ENCODE results near the gene IL34.

The IL34 gene

GRCh38 chr16:70689970-70690891 lies 43.9 kb downstream of the IL34 start:
- DNase-seq: no peak

- no peak for DNase-seq
These were observed 45.1 kb downstream of the IL34 start for GRCh38 chr16:70691223-70692129.

- DNase-seq: no peak
These were observed 45.9 kb downstream of the IL34 start for GRCh38 chr16:70692130-70692872.

GRCh38 chr16:70692873-70693671 lies 46.7 kb downstream of the IL34 start:
- no peak for DNase-seq

DNA sequence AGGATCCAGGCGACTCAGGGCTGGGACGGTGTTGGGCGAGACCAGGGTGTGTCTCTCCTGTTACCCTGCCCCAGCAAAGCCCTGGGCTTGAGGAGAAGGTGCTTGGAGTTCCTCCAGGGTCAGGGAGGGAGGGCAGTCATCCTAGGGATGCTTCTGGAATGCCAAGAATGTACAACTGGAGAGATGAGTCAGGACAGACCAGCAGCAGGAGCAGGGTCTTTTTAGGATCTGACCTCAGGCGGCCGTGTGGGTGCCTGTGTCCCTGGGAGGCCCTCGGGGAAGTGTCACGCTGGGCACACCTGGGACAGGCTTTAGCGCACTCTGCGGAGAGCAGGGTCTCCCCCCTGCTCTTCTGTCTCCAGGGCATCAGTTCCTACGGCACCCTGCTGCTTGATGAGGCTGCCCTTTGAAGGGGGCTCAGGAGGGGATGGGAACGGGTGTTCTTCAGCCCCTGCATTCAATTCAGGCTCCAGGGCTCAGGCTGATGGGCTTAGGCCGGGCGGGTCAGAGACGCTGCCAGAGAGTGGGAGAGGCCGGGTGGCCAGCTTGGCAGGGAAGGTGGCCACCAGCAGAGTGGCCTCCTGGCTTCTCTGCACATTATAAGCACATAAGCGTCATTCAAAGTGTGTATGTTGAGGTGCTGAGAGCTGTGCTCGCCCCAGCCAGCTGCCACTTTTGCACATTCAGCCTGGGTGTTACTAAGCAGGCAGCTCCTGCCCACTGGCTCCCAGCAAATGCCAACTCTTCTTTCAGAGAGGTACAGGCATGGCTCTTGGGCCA lies 47.9 kb downstream of the IL34 start:
- no peak for DNase-seq

DNA sequence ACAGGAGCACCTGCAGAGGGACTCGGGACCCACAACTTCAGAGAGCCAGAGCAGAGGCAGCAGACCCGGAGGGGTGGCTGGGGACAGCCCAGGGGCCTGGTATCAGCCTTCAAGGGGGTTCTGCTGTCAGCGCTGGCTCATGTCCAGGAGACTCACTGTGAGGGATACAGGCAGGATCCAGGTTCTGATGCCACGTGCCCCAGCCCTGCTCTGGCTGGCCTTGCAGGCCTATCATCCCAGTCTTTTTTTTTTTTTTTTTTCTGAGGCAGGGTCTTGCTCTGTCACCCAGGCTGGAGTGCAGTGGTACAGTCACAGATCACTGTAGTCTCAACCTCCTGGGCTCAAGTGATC lies 48.5 kb downstream of the IL34 start:
- no peak for DNase-seq

DNA sequence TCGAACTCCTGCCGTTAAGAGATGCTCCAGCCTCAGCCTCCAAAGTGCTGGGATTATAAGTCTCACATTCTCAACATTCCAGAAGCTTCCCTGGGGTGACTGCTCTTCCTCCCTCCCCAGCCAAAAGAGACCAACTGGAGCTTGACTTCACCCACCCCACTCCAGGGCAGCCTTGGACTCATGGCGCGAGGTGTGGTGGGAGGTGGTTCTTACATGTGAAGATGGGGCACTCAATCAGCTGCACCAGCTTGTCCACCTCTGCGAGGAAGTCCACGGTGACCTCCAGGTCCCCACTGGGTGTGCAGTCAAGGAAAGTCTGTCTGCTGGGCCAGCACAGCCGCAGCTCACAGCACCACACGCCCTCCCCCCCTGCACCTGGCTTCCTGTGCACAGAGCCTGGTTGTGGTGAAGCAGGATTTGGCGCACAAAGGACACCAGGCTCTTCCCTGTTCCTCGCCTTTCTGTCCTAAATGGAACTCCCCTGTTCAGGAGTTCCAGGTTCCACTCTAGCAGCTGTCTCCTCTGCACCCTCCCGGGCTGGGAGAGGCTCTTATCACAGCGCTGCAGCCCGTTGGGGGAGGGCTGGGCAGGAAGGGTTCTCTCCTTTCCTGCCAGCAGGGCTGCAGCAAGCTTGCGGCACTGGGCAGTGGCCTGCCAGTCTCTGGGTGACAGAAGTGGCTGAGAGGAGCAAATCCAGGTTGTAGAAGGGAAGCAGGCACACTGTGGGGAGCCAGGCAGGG lies 49.1 kb downstream of the IL34 start:
- DNase-seq: peak; percentile 40

GRCh38 chr16:70696355-70696754 lies 50.0 kb downstream of the IL34 start:
- no peak for DNase-seq

- DNase-seq: no peak
These were observed 50.7 kb downstream of the IL34 start for GRCh38 chr16:70696952-70697593.

- DNase-seq: no peak
These were observed 51.3 kb downstream of the IL34 start for GRCh38 chr16:70697594-70698170.

DNA sequence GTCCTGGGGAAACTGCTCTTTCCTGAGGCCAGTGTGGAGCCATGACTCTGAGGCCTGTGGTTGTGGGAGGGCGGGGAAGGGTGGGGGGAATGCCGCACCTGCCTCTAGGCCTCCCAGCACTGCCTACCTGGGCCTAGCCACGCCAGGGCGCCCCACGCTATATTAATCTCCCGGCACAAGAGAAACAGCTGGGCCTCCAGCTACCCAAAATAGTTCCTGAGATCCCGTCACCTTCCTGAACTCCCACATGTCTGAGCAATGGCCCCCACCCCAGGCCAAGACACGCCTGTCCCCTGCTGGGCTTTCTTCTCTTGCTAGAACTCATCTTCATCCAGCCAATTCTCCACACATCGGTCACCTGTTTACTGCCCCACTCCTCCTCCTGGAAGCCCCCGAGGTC lies 52.5 kb downstream of the IL34 start:
- no peak for DNase-seq

- no peak for DNase-seq
These were observed 53.3 kb downstream of the IL34 start for GRCh38 chr16:70699696-70700095.

DNA sequence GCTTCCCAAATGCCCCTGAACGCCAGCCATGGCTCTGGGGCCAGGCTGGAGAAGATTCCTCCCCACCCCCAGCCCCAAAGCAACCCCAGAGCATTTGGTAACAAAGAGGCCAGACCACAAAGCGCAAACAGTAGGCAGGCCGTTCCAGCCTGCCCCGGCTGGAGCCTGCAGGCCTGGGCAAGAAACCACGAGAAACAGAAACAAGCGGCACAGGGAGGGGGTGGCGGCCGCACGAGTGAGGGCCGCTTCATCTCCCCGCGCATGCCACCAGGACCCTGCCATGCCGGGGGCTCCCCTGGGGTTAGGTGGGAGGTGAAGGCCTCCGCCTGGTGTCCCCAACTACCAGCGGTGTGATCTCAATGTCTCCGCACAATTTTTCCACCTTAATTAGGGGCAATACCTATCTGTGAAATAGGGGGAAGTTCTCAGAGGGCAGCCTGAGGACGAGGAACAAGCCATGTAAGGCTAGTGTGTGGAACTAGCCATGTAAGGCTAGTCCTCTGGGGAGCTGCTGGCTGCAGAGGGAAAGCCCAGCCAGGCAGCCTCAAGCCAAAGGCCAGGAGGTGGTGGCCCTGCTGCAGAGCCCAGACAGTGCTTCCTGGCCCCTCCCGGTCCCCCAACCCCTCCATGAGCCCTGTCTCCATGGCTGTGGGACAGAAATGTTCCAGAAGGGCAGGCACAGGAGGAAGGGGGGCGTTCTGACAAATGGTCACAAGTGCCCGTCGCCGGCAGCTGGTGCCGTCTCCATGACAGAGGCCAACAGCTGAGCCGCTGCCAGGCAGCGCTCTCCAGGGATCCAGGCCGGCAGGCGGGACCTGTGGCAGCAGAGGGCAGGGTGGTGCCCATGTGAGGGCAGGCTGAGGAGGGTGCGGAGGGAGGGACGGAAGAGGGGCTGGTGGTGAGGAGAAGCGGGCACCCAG lies 54.0 kb downstream of the IL34 start:
- peak; percentile 27 for DNase-seq

- no peak for DNase-seq
These were observed 54.7 kb downstream of the IL34 start for GRCh38 chr16:70701036-70701435.

DNA sequence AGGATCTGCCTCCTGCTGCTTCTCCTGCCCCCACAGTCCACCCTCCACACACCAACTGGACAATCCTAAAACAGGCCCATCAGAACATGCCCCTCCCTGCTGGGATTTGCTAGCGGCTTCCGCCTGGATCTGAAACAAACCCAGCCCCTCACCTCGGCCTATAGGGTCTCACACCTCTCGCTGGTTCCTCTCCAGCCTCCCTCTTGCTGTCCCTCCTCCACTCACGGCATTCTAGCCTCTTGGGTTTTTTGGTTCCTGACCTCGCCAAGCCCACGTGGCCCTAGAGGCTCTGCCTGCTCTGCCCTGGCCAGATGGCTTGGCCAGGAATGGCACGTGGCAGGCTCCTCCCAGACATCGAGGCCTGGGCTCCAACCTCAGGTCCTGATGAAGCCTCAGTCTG lies 55.2 kb downstream of the IL34 start:
- DNase-seq: no peak

GRCh38 chr16:70701998-70702397 lies 55.6 kb downstream of the IL34 start:
- no peak for DNase-seq

DNA sequence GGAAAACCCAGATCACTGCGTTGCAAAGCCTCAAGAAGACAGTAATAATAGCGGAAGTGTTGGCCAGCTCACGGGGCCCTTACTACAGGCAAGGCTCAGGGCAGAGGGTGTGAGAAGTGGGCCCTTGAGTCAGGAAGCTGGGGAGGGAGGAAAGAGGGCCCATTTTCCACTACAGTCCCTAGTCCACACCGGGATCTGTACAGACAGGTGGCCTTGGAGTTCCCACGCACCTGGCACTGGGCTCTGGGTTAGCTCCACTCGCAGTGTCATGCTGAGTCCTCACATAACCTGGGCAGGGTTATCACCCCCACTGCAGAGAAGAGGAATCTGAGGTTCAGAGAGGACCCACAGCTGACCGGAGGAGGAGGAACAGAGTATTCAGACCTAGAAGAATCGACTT lies 56.3 kb downstream of the IL34 start:
- no peak for DNase-seq

- DNase-seq: no peak
These were observed 56.9 kb downstream of the IL34 start for GRCh38 chr16:70703041-70703834.
